ENCODE results near the gene MRPS18B. TPM values are rescaled to one million over a fixed set of nuclear protein-coding genes. Genes with fewer than 3 reads are reported as not detected.

Gene MRPS18B
- total RNA-seq, 1 experiment from 2014 or later, result 67.9 TPM

Other genes starting within 250 kb of the MRPS18B start
- 133 and 149 TPM in 2 replicates for gene HLA-E, start 128.3 kb upstream of the MRPS18B start, total RNA-seq (2014; rRNA removed)
- 51.1 TPM in 2 replicates for gene GNL1, start 61.4 kb upstream of the MRPS18B start, total RNA-seq (2014; rRNA removed)
- gene PRR3, start 60.5 kb upstream of the MRPS18B start, total RNA-seq (2014; rRNA removed), result 9.6 and 13.7 TPM in 2 replicates
- 46.6 and 69.5 TPM in 2 replicates for gene ABCF1, start 46.4 kb upstream of the MRPS18B start, total RNA-seq (2014; rRNA removed)
- 37.9 and 43.9 TPM in 2 replicates for gene PPP1R10, start 597 bp upstream of the MRPS18B start, total RNA-seq (2014; rRNA removed)
- gene ATAT1, start 9.0 kb downstream of the MRPS18B start, total RNA-seq (2014; rRNA removed), result 6.0 and 6.5 TPM in 2 replicates
- 3.2 and 7.2 TPM in 2 replicates for gene C6orf136, start 29.3 kb downstream of the MRPS18B start, total RNA-seq (2014; rRNA removed)
- gene DHX16, start 55.2 kb downstream of the MRPS18B start, total RNA-seq (2014; rRNA removed), result 36.1 and 40.0 TPM in 2 replicates
- gene PPP1R18, start 68.8 kb downstream of the MRPS18B start, total RNA-seq (2014; rRNA removed), result 94.5 and 105 TPM in 2 replicates
- gene NRM, start 73.1 kb downstream of the MRPS18B start, total RNA-seq (2014; rRNA removed), result 19.9 and 27.6 TPM in 2 replicates
- 12.4 and 16.3 TPM in 2 replicates for gene MDC1, start 99.4 kb downstream of the MRPS18B start, total RNA-seq (2014; rRNA removed)
- 1,379 and 1,474 TPM in 2 replicates for gene TUBB, start 102.5 kb downstream of the MRPS18B start, total RNA-seq (2014; rRNA removed)
- gene FLOT1, start 124.8 kb downstream of the MRPS18B start, total RNA-seq (2014; rRNA removed), result 207 and 208 TPM in 2 replicates
- gene IER3, start 126.7 kb downstream of the MRPS18B start, total RNA-seq (2014; rRNA removed), result 51.0 and 65.9 TPM in 2 replicates

All from LHCN-M2 (cell line).